GM12878 (cell line): ENCODE results near the gene MAFB. TPM values are rescaled to one million over a fixed set of nuclear protein-coding genes. Genes with fewer than 3 reads are reported as not detected.
A peak's percentile ranks its signal among the peaks of the same experiment; 100 is the strongest.

Experiments
- ATAC-seq: fragments of 200-7000 bp; cut with Tn5 transposase; 3 replicates; pipeline ENCODE4 v1.9.1; 2020; ENCODE audit warnings: mild to moderate bottlenecking, moderate library complexity
- BruUV-seq: library from RNA; stranded (reverse); fragments of 400-500 nt; replicated peaks from 2 replicates; lab custom pipeline; 2021; lab: Mats Ljungman, UMichigan
- CTCF ChIA-PET: fragments of 300-600 bp; sonication (Branson Sonifier 250); formaldehyde crosslinking; extraction: SDS; loops from one replicate; lab custom pipeline; 2021; ENCODE audit warnings: inconsistent platforms; lab: Yijun Ruan, JAX
- POLR2A ChIA-PET: fragments of 350-600 bp; formaldehyde crosslinking; extraction: SDS; loops from one replicate; lab custom pipeline; 2021; ENCODE audit warnings: inconsistent platforms; lab: Charles Lee
- RAD21 ChIA-PET: fragments of 300-600 bp; sonication (Branson Sonifier 250); formaldehyde crosslinking; loops from one replicate; lab custom pipeline; 2023; ENCODE audit warnings: antibody characterized with exemption; ENCODE audit not compliant: unreplicated experiment; lab: Charles Lee
- SMC1A ChIA-PET: fragments of 300-600 bp; sonication (Branson Sonifier 250); formaldehyde crosslinking; loops from one replicate; lab custom pipeline; 2023; ENCODE audit not compliant: unreplicated experiment, uncharacterized antibody; lab: Charles Lee
- DNase-seq: peaks from one replicate; pipeline ENCODE4 v3.0.0-alpha.2; 2011; ENCODE audit warnings: low read depth, low spot score
- FAIRE-seq: peaks from 3 replicates; lab custom pipeline; 2011; peaks lifted over from hg19 to GRCh38; lab: Jason Lieb, UNC
- H2AFZ ChIP-seq: 2 replicates; pipeline ENCODE4 v1.6.0; 2011; ENCODE audit warnings: low read depth, low read length, control low read depth; ENCODE audit not compliant: control insufficient read depth
- H3K27ac ChIP-seq: 2 replicates; pipeline ENCODE4 v1.5.1; 2011; ENCODE audit warnings: control low read depth; ENCODE audit not compliant: control insufficient read depth, insufficient read depth
- H3K27me3 ChIP-seq, 2 experiments: replicated peaks in 1 of 2; 2 replicates each; pipeline versions ENCODE4 v1.6.0 to v1.6.1; 2011; ENCODE audit warnings: low read length in 1 of 2; ENCODE audit not compliant: control insufficient read depth in 2 of 2, insufficient read depth in 2 of 2
- H3K36me3 ChIP-seq, 2 experiments: 2 replicates each; pipeline ENCODE4 v1.5.1; 2011; ENCODE audit warnings: low read length in 1 of 2; ENCODE audit not compliant: control insufficient read depth in 2 of 2, insufficient read depth in 2 of 2
- H3K4me1 ChIP-seq: 2 replicates; pipeline ENCODE4 v1.6.1; 2011; ENCODE audit warnings: mild to moderate bottlenecking, low read length, moderate library complexity, mixed read lengths; ENCODE audit not compliant: control insufficient read depth, insufficient read depth
- H3K4me2 ChIP-seq: 2 replicates; pipeline ENCODE4 v1.6.0; 2011; ENCODE audit warnings: control low read depth; ENCODE audit not compliant: control insufficient read depth, insufficient read depth
- H3K4me3 ChIP-seq: fragments of 200-600 bp; sonication (generic); 2 replicates; pipeline ENCODE4 v1.5.1; 2016
- H3K79me2 ChIP-seq: 2 replicates; pipeline ENCODE4 v1.6.0; 2011; ENCODE audit warnings: low read length; ENCODE audit not compliant: control insufficient read depth, insufficient read depth
- H3K9ac ChIP-seq: 2 replicates; pipeline ENCODE4 v1.8.0; 2011; ENCODE audit warnings: low read length, control low read depth, mixed read lengths; ENCODE audit not compliant: control insufficient read depth, insufficient read depth
- H3K9me3 ChIP-seq: replicated peaks from 3 replicates; pipeline ENCODE4 v1.5.1; 2011; ENCODE audit warnings: mild to moderate bottlenecking, low read length; ENCODE audit not compliant: control insufficient read depth, insufficient read depth
- H4K20me1 ChIP-seq: 2 replicates; pipeline ENCODE4 v1.6.0; 2011; ENCODE audit not compliant: control insufficient read depth, insufficient read depth
- JUNB ChIP-seq: IDR thresholded peaks from 2 replicates; pipeline ENCODE4 v1.6.1; 2016; ENCODE audit warnings: antibody characterized with exemption, mild to moderate bottlenecking
- POU2F2 ChIP-seq: IDR thresholded peaks from 3 replicates; pipeline ENCODE4 v1.6.1; 2011; ENCODE audit warnings: low read depth, mild to moderate bottlenecking, low read length, borderline replicate concordance
- SPI1 ChIP-seq: IDR thresholded peaks from 2 replicates; pipeline ENCODE4 v1.6.1; 2011; ENCODE audit warnings: low read depth, mild to moderate bottlenecking, low read length, moderate library complexity, borderline replicate concordance; ENCODE audit not compliant: insufficient read depth
- ZNF622 ChIP-seq: fragments of 450-650 bp; IDR thresholded peaks from 2 replicates; pipeline ENCODE4 v1.6.1; 2017; ENCODE audit warnings: mild to moderate bottlenecking, inconsistent platforms
- WGBS: methylation state at CpG from one replicate; pipeline ENCODE4 v1.1.6; 2016; ENCODE audit warnings: low lambda C conversion rate; ENCODE audit not compliant: insufficient replicate concordance, insufficient coverage; ENCODE audit errors: missing lambda C conversion rate; 5-methylcytosine and 5-hydroxymethylcytosine counted together
- in situ Hi-C: fragments of 300-500 bp; cut with MboI; formaldehyde crosslinking; loops from 9 replicates; pipeline ENCODE4 v1.14.3; 2018; ENCODE audit warnings: mixed read lengths
- intact Hi-C: fragments of 100-400 bp; cut with micrococcal nuclease; formaldehyde crosslinking; loops from one replicate; pipeline ENCODE4 v1.14.2; 2022; ENCODE audit not compliant: unreplicated experiment
- polyA plus RNA-seq, 11 experiments: library from polyadenylated mRNA; depleted of rRNA in 4 of 11; unstranded in 6 of 11; stranded (reverse) in 5 of 11; fragments of >200 nt; fragmentation: Nextera tagmentation in 4 of 11; fragmentation: Illumina TruSeq in 1 of 11; extraction: Ambion mirVana in 4 of 11; extraction: Trizol in 1 of 11; gene quantifications; 1 replicate in 1 of 11; 2 replicates in 10 of 11; pipeline versions ENCODE4 v1.2.1 to v1.2.3, GENCODE V29; 2011 to 2016; ENCODE audit warnings: inconsistent platforms in 2 of 11, missing spikeins in 2 of 11, low read depth in 1 of 11
- total RNA-seq, 4 experiments: library from RNA; depleted of rRNA in 3 of 4; stranded (reverse); fragments of >200 nt in 3 of 4; fragmentation: Illumina TruSeq in 1 of 4; extraction: Trizol in 1 of 4; gene quantifications; 2 replicates each; pipeline versions ENCODE4 v1.2.1 to v1.2.3, GENCODE V29; 2013 to 2021
- TF ChIP-seq, protein P1 (sequence below): fragments of 450-650 bp; IDR thresholded peaks from 2 replicates; pipeline ENCODE4 v1.6.1; 2017; ENCODE audit warnings: borderline replicate concordance

MAFB gene
- total and polyA plus RNA-seq, 10 of the 15 experiments (the other 5 are each of a cell fraction or from before 2014, with no cell fraction given), result 0.01 to 0.08 (median 0.01) TPM; not detected in 7

DNA sequence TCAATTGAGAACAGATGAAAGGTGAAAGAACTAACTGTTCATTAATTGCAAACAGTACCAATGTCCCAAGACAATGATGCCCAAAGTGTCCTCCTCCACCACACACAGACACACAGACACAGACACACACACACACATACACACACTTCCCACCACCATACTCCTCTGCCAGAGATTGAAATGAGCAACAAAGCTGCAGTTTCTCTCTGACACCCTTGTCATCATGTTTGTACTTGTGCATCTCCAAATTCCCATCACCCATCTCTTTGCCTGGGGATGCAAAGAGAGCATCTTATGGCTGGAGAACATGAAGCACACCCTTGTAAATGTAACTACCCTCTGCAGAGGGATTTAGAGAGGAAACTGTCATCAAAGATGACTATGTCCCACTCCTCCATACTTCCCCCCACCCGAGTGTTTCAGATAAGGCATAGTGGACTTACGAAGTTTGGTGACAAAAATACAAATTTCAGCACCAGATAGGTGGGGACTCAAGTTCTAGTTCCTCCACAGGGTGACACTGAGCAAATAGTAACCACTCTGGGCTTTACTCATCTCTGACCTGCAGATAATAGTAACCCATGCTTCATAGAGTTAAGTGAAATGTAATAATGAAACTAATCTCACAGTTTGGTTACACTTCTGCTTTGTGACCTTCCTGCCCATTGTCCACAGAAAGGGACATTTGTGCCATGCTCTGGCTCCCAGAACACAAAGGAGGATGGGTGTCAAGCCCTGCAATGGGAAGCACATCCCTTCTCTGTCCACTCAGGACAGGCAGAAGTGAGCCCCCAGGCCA lies 8.7 kb downstream of the MAFB start:
- no TSS peak for BruUV-seq
- H3K27me3 ChIP-seq, result peaks cover 12 to 17% of the 10 kb centered on the region in 2 experiments; a peak in 3 of 4 replicates
- ATAC-seq, result peak; percentile 94
- H3K4me3 ChIP-seq, result no peak overlapping the region
- no peak for FAIRE-seq
- H3K9me3 ChIP-seq, result no peaks in the 10 kb centered on the region
- no peaks in the 10 kb centered on the region for H3K36me3 ChIP-seq
- H3K4me2 ChIP-seq, result no peak overlapping the region
- no peak overlapping the region for H2AFZ ChIP-seq
- H3K79me2 ChIP-seq, result no peaks in the 10 kb centered on the region
- H3K4me1 ChIP-seq, result 0 out of 2 replicates have a peak, but pooled peaks cover 8% of the 10 kb centered on the region
- DNase-seq, result peak; percentile 13
- ChIA-PET POLR2A (no interaction called here), SMC1A (no interaction called here), CTCF (no interaction called here), RAD21 (no interaction called here)
- in situ Hi-C loops, result no loop called here
- WGBS, result 0% methylated on average over 2 of the region's 2 CpGs
- no peak overlapping the region for H3K9ac ChIP-seq
- intact Hi-C loops, result no loop called here
- TF ChIP-seq JUNB (peak; percentile 61), ZNF622 (no peak), SPI1 (peak; percentile 86), POU2F2 (no peak)
- TF ChIP-seq, protein P1, sequence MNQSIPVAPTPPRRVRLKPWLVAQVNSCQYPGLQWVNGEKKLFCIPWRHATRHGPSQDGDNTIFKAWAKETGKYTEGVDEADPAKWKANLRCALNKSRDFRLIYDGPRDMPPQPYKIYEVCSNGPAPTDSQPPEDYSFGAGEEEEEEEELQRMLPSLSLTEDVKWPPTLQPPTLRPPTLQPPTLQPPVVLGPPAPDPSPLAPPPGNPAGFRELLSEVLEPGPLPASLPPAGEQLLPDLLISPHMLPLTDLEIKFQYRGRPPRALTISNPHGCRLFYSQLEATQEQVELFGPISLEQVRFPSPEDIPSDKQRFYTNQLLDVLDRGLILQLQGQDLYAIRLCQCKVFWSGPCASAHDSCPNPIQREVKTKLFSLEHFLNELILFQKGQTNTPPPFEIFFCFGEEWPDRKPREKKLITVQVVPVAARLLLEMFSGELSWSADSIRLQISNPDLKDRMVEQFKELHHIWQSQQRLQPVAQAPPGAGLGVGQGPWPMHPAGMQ, result no peak
- H4K20me1 ChIP-seq, result no peaks in the 10 kb centered on the region; the same call in 1 of the 2 replicates
- no peak overlapping the region for H3K27ac ChIP-seq
